Smooth muscle cell of the brain vasculature (primary cell): ENCODE results near the gene NRM.

Experiments used
- DNase-seq: peaks from one replicate; pipeline ENCODE4 v3.0.0-alpha.2; 2012; ENCODE audit warnings: low read depth, low spot score

Gene NRM

GRCh38 chr6:30688569-30688968 is 2.2 kb downstream of the NRM start:
- DNase-seq, result no peak

GRCh38 chr6:30687659-30688431 is 2.9 kb downstream of the NRM start:
- DNase-seq, result no peak

GRCh38 chr6:30686908-30687658 is 3.7 kb downstream of the NRM start:
- DNase-seq, result peak; percentile 90

DNA sequence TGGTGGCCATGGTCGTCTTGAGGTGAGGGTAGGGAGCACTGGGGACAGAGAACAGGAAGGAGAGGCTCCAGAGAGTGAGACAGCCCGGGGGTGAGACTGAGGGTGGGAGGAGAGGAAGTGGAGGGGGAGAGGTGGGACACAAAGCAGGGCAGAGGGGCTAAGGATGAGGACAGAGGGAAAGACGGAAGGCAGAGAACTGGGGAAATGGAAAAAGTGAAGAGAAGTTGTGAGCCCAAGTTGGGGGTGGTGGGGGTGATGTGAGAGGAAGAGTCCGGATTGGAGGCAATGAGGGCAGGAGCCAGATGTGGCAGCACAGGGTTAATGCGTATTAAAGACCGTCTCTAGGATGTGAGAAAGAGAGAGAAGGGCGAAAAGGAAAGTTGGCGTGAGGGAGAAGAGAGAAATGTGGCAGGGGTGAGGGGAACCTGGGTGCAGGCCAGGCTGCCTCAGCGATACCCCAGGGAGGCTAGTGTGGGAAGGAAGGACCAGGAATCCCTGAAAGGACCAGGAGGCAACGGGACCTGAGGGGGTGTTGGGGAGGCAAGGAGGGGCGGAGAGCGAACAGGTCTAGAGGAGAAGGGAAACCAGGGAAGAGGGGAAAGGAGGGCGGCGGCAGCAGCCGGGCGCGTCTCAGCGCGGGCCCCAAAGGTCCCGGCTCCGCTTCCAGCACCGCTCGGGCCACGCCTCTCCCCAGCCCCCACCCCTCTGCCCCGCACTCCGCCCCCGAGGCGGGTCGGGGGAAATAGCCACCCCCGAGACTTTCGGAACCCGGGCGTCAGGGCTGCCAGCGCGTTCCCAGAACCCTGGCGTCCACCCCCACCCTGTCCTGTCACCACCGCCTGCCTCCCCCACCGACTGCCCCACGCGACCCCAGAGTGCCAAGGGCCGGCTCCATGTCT is 4.5 kb downstream of the NRM start, which contains the start of gene PPP1R18:
TSS of gene PPP1R18 (minus strand) at position 637 of the 899 bp plus-strand sequence. CDS start at position 10, 627 bp downstream.
- no peak for DNase-seq

DNA sequence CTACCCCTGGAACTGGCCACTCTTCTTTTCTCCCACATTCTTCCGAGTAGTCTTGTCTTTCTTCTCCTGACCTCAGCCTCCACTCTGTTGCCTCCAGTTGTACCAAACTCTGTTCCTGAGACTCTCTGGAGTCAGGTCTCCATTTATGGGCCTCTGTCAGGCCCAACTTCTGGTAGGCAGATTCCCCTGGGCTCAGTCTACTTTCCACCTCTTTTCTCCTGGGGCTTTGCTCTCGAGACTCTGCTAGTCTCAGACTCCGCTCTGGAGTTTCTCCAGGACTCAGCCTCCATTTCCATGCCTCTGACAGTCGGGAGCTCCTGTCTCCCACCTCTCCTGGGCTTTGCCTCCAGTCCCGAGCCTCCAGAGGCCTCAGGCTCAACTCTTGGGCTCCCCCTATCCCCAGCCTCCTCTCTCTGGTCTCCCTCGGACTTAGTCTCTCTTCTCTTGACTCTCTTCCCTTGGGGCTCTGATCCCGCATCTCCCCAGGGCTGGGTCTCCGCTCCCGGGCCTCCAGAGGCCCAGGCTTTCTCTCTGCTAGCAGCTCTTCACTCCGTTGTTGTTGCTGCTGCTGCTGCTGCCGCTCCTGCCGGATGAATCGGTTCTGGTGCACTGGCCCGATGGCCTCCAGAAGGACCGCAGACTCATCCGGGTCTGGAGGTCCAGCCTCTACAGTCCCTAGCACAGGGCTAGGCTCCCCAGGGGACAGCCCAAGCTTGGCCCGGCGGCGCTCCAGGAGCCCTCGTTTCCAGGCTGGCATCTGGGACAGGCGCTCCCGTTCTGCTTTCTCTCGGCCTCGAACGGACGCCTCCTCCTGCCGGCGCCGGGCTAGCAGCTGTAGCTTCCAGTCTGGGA is 5.4 kb downstream of the NRM start:
- no peak for DNase-seq

DNA sequence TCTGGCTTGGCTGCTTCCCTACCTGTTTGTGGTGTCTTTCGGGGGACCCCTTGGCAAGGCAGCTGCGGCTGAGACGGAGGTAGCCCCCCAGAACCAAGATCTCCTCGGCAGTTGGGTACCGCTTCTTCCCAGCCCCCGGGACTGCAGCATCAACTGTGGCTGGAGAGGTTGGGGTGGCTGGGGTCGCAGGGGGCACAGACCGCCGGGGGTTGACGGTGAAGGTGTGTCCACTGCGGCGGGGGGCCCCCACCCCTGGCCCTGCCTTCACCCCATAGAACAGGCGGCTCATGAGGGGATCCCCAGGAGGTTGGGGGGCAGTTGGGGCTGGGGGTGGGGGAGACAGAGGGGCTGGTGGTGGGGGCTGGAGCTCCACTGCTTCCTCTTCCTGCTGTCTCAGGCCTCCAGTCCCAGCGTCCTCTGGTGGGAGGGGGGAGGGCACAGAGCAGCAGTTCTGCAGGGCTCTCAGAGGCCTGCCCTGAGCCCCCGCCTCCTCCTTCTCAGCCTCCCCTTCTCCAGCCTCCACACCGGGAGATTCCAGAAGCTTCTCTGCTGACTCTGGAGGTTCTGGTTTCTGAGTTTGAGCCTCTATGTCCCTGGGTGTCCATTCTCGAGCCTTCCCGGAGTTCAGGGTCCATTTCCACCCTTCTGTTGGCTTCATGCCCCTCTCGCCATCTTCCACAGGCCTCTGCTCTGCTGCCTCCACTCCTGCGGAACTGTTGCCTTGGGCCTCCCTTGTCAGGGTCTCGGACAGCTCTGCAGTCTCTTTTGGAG is 6.2 kb downstream of the NRM start:
- no peak for DNase-seq

DNA sequence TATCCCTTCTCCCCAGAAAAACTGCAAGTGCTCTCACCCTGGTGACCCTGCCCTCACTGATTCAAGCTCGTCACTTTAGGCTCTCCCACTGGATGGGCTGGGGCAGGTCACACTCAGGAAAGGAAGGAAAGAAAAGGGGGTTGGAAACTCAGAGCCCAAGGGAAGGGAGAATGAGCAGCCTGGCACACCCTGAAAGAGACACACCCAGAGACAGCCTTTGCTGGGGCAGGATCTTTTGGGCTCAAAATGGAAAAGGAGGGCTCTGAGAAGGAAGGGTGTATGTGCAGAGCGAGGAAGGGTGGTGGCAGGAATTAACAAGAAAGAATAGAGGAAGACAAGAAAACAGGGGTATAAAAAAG is 6.8 kb downstream of the NRM start:
- no peak for DNase-seq

DNA sequence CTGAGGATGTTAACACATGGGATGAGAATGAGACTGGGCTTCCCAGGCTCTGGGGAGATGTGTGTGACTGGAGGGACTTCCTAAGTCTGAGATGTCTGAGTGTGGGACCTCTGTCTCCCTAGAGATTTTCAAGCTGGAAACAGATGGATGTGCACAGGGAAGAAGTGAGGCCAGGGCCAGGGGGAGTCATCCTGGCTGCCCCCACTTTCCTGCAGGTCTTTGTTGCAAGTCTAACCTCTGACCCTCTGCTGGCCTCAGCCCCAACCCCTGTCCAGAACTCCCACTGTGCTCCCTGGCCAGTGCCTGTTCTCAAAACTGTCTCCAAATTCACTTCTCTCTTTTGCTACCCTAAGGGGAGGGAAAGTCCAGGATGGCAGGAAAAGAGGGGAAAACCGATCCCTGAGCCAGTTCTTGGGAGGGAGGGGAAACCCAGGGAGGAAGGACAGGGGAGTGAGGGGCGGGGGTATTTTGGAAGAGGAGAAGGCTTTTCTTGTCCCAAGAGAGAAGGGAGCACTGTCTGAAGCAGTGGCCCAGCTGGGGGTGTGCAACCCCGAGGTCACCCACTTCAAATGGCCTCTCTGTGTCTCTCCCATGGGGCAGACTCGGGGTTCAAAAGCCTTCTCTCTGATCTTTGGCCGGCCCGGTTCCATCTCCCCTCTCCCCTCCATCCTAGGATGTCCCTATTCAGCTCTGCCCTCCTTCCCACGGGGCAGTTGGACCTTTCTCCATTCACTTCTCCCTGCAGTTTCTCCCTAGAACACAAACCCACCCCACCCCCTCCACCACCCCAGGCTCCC is 7.4 kb downstream of the NRM start:
- no peak for DNase-seq

DNA sequence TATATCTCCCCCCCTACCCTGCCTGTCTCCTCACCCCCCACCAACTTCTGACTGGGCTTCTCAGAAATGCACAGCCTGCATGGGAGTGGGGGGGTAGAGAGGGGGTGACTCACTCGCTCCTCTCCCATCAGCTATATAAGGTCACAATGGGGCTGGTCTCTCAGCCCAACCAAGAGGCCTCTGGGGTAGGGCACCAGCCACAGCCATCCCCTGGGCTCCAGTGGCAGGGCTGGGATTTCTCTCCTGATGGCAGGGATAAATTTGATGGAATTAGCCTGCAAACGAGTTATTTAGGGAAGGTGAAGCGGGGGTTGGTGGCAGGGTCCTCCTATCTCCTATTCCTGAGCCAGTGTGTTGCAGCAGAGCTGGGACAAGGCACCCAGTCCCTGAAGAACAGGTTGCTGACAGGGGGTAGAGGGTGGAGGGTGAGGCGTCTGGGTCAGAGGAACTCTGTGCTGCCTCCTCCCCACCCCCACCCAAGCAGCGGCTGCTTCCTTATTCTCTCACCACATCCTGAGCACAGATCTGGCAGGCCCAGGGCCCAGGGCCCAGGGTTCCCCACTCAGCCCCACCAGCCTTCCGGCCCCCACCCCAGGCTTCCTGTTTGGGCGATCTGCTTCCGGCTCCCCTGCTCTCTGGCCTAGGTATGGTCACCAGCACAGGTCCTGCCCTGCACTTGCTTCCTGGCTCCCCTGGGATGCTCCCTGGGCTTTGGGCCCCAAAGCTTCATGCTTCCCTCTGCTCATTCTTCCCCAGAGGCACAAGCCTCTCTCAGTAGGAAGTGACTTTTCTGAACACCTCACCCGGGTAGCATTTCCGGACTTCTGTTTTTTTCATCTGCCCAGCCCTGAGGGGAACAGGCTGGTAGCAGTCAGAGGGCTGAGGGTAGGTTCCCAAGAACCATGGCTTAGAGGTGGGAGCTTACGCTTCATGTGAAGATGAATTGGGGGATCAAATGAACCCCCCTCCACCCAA is 8.4 kb downstream of the NRM start:
- peak; percentile 77 for DNase-seq

- DNase-seq, result no peak
Observed at GRCh38 chr6:30681766-30682142, 9.0 kb downstream of the NRM start.

GRCh38 chr6:30679765-30680535 is 10.8 kb downstream of the NRM start:
- DNase-seq, result no peak

DNA sequence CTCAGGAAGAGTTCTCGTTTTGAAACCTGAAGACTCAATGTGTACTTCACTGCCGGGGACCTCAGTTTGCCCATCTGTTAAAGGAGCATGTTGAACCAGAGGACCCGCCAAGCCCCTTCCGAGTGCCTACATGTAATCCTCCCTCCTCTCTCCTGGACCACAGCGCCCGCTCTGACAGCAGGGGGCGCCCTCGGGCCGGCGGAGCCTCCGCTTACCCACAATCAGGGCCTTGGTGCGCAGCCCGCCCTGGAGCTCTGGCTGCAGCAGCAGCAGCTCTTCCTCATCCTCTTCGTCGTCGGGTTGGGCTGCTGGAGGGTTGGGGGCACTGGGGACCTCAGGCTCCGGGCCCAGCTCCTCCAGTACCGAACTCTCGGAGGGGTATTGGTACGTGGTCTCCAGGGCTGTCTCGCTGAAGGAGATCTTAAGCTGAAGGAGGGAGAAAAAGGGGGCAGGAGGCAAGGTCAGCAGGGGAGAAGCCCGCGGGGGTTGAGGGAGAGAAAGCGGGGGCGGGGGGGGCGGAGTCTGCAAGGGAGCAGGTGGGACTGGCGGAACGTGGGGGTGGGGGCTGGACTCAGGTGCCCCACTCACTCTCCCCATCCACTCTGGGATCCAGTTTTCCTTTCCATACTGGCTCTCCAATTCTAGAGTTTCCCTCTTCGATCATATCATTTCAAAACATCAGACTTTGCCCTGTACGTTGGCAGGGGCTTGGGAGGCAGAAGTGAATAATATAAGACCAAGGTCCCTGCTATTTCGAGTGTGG is 11.6 kb downstream of the NRM start:
- DNase-seq, result no peak

GRCh38 chr6:30676660-30677285 is 14.0 kb downstream of the NRM start:
- no peak for DNase-seq

DNA sequence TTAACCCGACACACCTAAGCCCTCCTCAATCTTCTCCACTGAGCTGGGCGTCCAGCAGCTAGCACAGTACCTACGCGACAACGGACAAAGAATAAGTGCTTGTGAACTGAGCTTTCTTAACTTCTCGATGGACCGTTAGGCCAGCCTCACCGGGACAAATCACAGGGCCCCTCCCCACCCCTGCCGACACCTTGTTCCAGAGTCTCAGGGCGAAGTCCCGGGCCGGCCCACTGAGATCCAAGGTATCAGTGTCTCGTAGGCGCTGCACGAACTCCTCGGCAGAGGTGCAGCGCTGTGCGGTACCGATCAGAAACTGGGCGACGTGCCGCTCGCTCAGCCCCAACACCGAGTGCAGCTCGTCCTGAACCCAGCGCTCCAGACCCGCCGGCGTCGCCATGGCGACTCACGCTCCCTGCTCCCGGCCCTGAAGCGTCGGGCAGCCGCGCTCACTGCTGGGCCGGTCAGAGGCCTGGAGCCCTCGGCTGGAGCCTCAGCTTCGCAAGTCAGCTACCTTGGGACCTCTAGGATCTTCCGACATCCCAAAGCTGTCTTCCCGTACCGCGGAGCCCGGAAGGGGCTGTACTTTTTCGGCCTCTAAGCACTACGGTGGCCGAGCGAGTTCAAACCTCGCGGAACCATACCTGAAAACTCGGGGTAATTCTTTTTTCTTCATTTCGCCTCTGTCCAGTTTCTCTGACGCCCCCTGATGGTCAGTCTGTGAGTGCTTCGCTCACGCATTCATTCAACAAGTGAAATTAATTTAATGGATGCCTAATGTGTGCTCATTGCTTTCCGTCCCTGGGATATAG is 18.1 kb downstream of the NRM start, which contains the start of gene DHX16:
TSS of gene DHX16 (minus strand) at position 562 of the 809 bp plus-strand sequence. CDS start at position 397, 165 bp downstream.
- DNase-seq, result peak; percentile 96

GRCh38 chr6:30670760-30671527 is 19.8 kb downstream of the NRM start:
- no peak for DNase-seq
